22Rv1 (cell line): ENCODE measurements around the gene EVA1A.

Experiments
- CTCF ChIP-seq: fragments of 450-650 bp; IDR thresholded peaks from 2 replicates; pipeline ENCODE4 v1.5.1; 2017; ENCODE audit warnings: mild to moderate bottlenecking
- ZFX ChIP-seq: fragments of 450-650 bp; IDR thresholded peaks from 2 replicates; pipeline ENCODE4 v1.6.1; 2017; ENCODE audit warnings: antibody characterized with exemption, borderline replicate concordance

- TF ChIP-seq CTCF (no peak), ZFX (no peak)
These were observed 28.8 kb upstream of the EVA1A start for GRCh38 chr2:75589391-75590105.
